DND-41 (cell line): ENCODE data around the gene RBM47.

Source experiments
- ATAC-seq: fragments of 200-7000 bp; cut with Tn5 transposase; 3 replicates; pipeline ENCODE4 v1.9.1; 2021; ENCODE audit warnings: low read depth; ENCODE audit not compliant: insufficient read depth
- DNase-seq: peaks from one replicate; pipeline ENCODE4 v3.0.0-alpha.2; 2020
- H2AFZ ChIP-seq: 2 replicates; pipeline ENCODE4 v1.6.0; 2012; ENCODE audit warnings: low read depth, low read length
- H3K27ac ChIP-seq: 2 replicates; pipeline ENCODE4 v1.5.1; 2012; ENCODE audit warnings: low read length, inconsistent platforms
- H3K27me3 ChIP-seq: fragments of 200-600 bp; sonication (generic); 2 replicates; pipeline ENCODE4 v1.6.0; 2012; ENCODE audit warnings: low read length, mild to moderate bottlenecking, inconsistent platforms; ENCODE audit not compliant: insufficient read depth, poor library complexity
- H3K36me3 ChIP-seq: 2 replicates; pipeline ENCODE4 v1.5.1; 2012; ENCODE audit warnings: low read length, inconsistent platforms; ENCODE audit not compliant: insufficient read depth
- H3K4me1 ChIP-seq: 2 replicates; pipeline ENCODE4 v1.5.1; 2012; ENCODE audit warnings: mild to moderate bottlenecking, low read length; ENCODE audit not compliant: insufficient read depth
- H3K4me2 ChIP-seq: 2 replicates; pipeline ENCODE4 v1.6.0; 2012; ENCODE audit warnings: mild to moderate bottlenecking, moderate library complexity, low read length, inconsistent platforms; ENCODE audit not compliant: insufficient read depth
- H3K4me3 ChIP-seq, 2 experiments: fragments of 200-600 bp in 1 of 2; shearing (Covaris generic) in 1 of 2; 2 replicates each; pipeline ENCODE4 v1.5.1; 2012 to 2016; ENCODE audit warnings: inconsistent platforms in 2 of 2, low read length in 2 of 2, mild to moderate bottlenecking in 2 of 2, low read depth in 1 of 2, moderate library complexity in 1 of 2
- H3K79me2 ChIP-seq: 2 replicates; pipeline ENCODE4 v1.6.0; 2012; ENCODE audit warnings: low read length, inconsistent platforms; ENCODE audit not compliant: insufficient read depth
- H3K9ac ChIP-seq: 2 replicates; pipeline ENCODE4 v1.6.0; 2012; ENCODE audit warnings: low read depth, mild to moderate bottlenecking, inconsistent platforms, low read length, moderate library complexity
- H3K9me3 ChIP-seq: 2 replicates; pipeline ENCODE4 v1.5.1; 2012; ENCODE audit warnings: low read length, moderate library complexity, mild to moderate bottlenecking, inconsistent platforms; ENCODE audit not compliant: insufficient read depth, severe bottlenecking
- H4K20me1 ChIP-seq: 2 replicates; pipeline ENCODE4 v1.6.0; 2012; ENCODE audit warnings: low read length; ENCODE audit not compliant: insufficient read depth
- EZH2 ChIP-seq: IDR thresholded peaks from 3 replicates; pipeline ENCODE4 v1.6.1; 2012; ENCODE audit warnings: borderline replicate concordance, low read depth, mild to moderate bottlenecking, moderate library complexity, low read length, inconsistent platforms; ENCODE audit not compliant: severe bottlenecking
- TF ChIP-seq, protein P1 (sequence below): IDR thresholded peaks from 2 replicates; pipeline ENCODE4 v1.5.1; 2012; ENCODE audit warnings: borderline replicate concordance, low read length, moderate library complexity, mild to moderate bottlenecking; ENCODE audit not compliant: poor library complexity, severe bottlenecking; ENCODE audit errors: extremely low read depth

The RBM47 gene

DNA sequence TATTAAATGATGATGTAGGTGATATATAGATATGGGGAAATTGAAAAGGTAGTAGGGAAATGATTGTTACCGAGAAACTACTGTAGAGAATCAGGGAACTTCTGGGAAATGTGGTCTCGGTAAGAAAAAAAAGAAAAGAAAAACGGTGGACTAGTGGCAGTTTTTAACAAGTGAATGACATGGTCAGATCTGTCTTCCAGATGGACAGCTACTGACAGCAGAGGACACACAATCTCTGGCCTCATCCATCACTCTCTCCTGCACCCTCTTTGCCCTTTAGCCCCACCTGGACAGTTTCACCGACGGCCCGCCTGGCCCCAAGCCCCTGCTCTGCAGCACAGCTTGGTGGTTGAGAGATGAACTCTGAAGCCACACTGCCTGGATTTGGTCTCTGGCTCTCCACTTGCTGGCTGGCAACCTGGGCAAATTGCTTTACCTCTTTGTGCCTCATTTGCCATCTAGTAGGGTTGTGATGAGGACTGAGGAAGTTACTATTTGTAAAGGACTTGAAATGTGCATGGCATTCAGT is 23.4 kb downstream of the RBM47 start:
- no peak for TF ChIP-seq EZH2
- TF ChIP-seq, protein P1, sequence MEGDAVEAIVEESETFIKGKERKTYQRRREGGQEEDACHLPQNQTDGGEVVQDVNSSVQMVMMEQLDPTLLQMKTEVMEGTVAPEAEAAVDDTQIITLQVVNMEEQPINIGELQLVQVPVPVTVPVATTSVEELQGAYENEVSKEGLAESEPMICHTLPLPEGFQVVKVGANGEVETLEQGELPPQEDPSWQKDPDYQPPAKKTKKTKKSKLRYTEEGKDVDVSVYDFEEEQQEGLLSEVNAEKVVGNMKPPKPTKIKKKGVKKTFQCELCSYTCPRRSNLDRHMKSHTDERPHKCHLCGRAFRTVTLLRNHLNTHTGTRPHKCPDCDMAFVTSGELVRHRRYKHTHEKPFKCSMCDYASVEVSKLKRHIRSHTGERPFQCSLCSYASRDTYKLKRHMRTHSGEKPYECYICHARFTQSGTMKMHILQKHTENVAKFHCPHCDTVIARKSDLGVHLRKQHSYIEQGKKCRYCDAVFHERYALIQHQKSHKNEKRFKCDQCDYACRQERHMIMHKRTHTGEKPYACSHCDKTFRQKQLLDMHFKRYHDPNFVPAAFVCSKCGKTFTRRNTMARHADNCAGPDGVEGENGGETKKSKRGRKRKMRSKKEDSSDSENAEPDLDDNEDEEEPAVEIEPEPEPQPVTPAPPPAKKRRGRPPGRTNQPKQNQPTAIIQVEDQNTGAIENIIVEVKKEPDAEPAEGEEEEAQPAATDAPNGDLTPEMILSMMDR: no peak
- H3K27me3 ChIP-seq: no peaks in the 10 kb centered on the region
- no peak overlapping the region for H3K9ac ChIP-seq
- no peaks in the 10 kb centered on the region for H4K20me1 ChIP-seq
- no peak overlapping the region for H2AFZ ChIP-seq
- no peaks in the 10 kb centered on the region for H3K79me2 ChIP-seq
- no peak for ATAC-seq
- no peak for DNase-seq
- no peak overlapping the region for H3K27ac ChIP-seq
- H3K4me2 ChIP-seq: no peak overlapping the region
- no peaks in the 10 kb centered on the region for H3K36me3 ChIP-seq
- H3K9me3 ChIP-seq: no peaks in the 10 kb centered on the region
- no peak overlapping the region for H3K4me3 ChIP-seq
- H3K4me1 ChIP-seq: no peaks in the 10 kb centered on the region

DNA sequence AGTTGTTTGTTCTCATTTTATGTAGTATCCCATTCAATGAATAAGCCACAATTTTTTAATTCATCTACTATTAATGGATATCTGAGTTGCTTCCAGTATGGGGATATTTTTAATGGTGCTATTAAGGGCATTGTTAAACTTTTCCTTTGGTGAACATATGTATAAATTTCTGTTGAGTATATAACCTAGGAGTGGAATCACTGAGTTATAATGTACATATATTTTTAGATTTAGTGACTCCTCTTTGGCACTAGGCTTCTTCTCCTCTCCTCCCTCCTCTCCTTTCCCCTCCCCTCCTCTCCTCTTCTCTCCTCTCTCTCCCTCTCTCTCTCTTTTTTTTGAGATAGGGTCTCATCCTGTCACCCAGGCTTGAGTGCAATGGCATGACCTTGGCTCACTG is 26.4 kb downstream of the RBM47 start:
- Histone ChIP-seq H3K4me2 (no peak overlapping the region), H2AFZ (no peak overlapping the region), H4K20me1 (no peaks in the 10 kb centered on the region), H3K36me3 (no peaks in the 10 kb centered on the region), H3K27me3 (no peaks in the 10 kb centered on the region), H3K27ac (no peak overlapping the region), H3K79me2 (no peaks in the 10 kb centered on the region), H3K4me1 (no peaks in the 10 kb centered on the region), H3K9me3 (no peaks in the 10 kb centered on the region), H3K9ac (no peak overlapping the region), H3K4me3 (no peak overlapping the region)
- ATAC-seq (no peak), DNase-seq (no peak)
- TF ChIP-seq, protein P1: no peak
- TF ChIP-seq EZH2: no peak

DNA sequence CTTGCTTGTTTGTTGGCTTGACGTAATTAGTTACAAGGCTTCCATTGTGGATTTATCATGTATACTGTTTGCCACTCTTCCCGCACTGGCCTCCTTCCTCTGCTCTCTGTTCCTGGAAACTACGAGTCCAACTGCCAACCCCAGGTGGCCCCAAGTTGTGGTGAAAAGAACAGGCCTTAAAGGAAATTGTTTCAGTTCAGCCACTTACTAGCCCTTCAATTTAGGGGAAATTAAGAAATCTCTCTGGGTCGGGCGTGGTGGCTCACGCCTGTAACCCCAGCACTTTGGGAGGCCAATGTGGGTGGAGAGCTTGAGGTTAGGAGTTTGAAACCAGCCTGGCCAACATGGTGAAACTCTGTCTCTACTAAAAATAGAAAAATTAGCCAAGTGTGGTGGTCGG is 28.0 kb downstream of the RBM47 start:
- Histone ChIP-seq H3K27me3 (no peaks in the 10 kb centered on the region), H3K4me2 (no peak overlapping the region), H3K4me3 (no peak overlapping the region), H4K20me1 (no peaks in the 10 kb centered on the region), H3K9ac (no peak overlapping the region), H3K27ac (no peak overlapping the region), H3K9me3 (no peaks in the 10 kb centered on the region), H3K4me1 (no peaks in the 10 kb centered on the region), H2AFZ (no peak overlapping the region), H3K36me3 (no peaks in the 10 kb centered on the region), H3K79me2 (no peaks in the 10 kb centered on the region)
- DNase-seq: peak; percentile 13
- no peak for TF ChIP-seq EZH2
- TF ChIP-seq, protein P1: no peak
- ATAC-seq: no peak

DNA sequence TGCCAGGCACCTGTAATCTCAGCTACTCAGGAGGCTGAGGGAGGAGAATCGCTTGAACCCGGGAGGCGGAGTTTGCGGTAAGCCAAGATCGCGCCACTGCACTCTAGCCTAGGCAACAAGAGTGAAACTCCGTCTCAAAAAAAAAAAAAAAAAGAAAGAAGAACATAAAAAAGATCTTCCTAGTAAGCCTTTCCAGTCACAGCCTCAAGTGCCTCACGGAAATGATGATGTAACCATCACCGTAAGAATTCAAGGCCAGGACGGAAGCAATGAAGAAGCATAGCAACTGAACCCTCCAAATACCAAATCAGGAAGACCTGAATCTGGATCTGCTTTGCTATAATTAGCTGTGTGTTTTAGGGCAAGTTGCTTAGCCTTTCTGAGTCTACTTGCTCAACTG is 28.8 kb downstream of the RBM47 start:
- Histone ChIP-seq H3K4me2 (no peak overlapping the region), H2AFZ (no peak overlapping the region), H3K36me3 (no peaks in the 10 kb centered on the region), H3K79me2 (no peaks in the 10 kb centered on the region), H3K9me3 (no peaks in the 10 kb centered on the region), H3K27ac (no peak overlapping the region), H3K9ac (no peak overlapping the region), H3K4me1 (no peaks in the 10 kb centered on the region), H3K27me3 (no peaks in the 10 kb centered on the region), H4K20me1 (no peaks in the 10 kb centered on the region), H3K4me3 (no peak overlapping the region)
- DNase-seq (no peak), ATAC-seq (no peak)
- TF ChIP-seq, protein P1: no peak
- no peak for TF ChIP-seq EZH2
